Muscle of back (tissue), 13 donors: ENCODE results near the gene PIGW. TPM values are rescaled to one million over a fixed set of nuclear protein-coding genes. Genes with fewer than 3 reads are reported as not detected.
A peak's percentile ranks its signal among the peaks of the same experiment; 100 is the strongest.

Experiments
- DNase-seq, 3 donors: peaks; one replicate each; pipeline versions ENCODE4 v3.0.0 to v3.0.0-alpha.2; 2013
- long read RNA-seq, 9 donors: transcript quantifications; one replicate each; lab custom pipeline, GENCODE V29; 2026
- polyA plus RNA-seq, 10 donors: library from polyadenylated mRNA; unstranded; fragments of 120-200 nt; gene quantifications; one replicate each; pipeline ENCODE4 v1.2.1, GENCODE V29; 2013; ENCODE audit not compliant: insufficient read length in 10 of 10

PIGW gene, protein sequence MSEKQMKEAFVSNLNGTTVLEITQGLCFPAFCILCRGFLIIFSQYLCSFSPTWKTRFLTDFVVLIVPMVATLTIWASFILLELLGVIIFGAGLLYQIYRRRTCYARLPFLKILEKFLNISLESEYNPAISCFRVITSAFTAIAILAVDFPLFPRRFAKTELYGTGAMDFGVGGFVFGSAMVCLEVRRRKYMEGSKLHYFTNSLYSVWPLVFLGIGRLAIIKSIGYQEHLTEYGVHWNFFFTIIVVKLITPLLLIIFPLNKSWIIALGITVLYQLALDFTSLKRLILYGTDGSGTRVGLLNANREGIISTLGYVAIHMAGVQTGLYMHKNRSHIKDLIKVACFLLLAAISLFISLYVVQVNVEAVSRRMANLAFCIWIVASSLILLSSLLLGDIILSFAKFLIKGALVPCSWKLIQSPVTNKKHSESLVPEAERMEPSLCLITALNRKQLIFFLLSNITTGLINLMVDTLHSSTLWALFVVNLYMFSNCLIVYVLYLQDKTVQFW
- 10 to 100 TPM in 1 of 10 donors, 1 to 10 TPM in 9; 6.6 to 10.3 (median 8.4) TPM for polyA plus RNA-seq
- long read RNA-seq, donor 1, partial matches to known transcripts = 0 of 4 reads
- long read RNA-seq, donor 1, other reads (novel, unspliced or antisense) = 0 of 4 reads
- long read RNA-seq, donor 2, partial matches to known transcripts = 0 of 5 reads
- long read RNA-seq, donor 2, other reads (novel, unspliced or antisense) = 0 of 5 reads
- long read RNA-seq, donor 3 = 0 reads
- long read RNA-seq, donor 4, partial matches to known transcripts = 0 of 1 reads
- long read RNA-seq, donor 4, other reads (novel, unspliced or antisense) = 0 of 1 reads
- long read RNA-seq, donor 5, partial matches to known transcripts = 0 of 4 reads
- long read RNA-seq, donor 5, other reads (novel, unspliced or antisense) = 0 of 4 reads
- long read RNA-seq, donor 6, partial matches to known transcripts = 0 of 2 reads
- long read RNA-seq, donor 6, other reads (novel, unspliced or antisense) = 0 of 2 reads
- long read RNA-seq, donor 7, partial matches to known transcripts = 0 of 4 reads
- long read RNA-seq, donor 7, other reads (novel, unspliced or antisense) = 0 of 4 reads
- long read RNA-seq, donor 8 = 0 reads
- long read RNA-seq, donor 9, partial matches to known transcripts = 0 of 2 reads
- long read RNA-seq, donor 9, other reads (novel, unspliced or antisense) = 0 of 2 reads

DNA sequence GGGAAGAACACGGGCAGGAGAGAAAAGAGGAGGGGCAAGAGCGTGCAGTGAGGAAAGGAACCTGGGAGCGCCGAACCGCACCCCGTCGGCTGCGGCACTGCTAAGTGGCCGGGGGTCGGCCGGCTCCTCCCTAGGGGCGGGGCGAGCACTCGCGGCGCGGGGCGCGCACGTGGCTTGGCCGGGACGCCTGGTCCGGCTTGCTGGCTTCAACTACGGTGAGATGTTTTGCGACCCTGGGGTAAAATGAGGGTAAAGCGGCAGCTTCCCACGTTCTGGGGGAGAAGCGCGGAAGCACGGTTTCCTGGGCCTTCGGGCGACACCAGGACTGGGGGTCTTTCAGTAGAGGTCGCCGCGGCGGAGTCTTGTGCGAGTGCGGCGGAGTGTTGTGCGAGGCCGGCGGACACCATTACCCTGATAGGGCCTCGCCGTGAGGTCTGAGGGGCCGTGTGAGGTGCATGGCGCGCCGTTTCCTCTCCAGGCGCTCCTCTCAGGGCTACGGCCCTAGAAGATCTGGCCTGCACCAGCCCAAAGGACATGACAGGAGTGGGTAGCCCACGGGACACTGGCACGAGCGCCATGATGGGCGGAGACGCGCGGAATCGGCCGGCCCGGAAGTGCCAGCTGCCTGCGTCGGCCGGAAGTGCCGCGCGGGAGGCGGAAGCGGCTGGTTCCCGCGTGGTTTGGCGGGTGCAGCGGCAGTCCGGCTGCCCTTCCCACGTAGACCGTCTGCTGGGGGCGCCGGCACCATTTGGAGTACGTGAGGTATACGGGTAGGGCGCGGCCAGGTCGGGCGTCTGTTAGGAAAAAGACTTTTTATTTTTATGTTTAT, at the start of gene PIGW, which contains the start of gene MYO19:
Gene PIGW, plus strand, starts transcription at position 148 of the 829 bp plus-strand sequence. CDS start 2,115 bp downstream, outside the sequence.
Gene MYO19, minus strand, starts transcription at position 29 of the 829 bp plus-strand sequence. CDS start 2,330 bp downstream, outside the sequence.
- peak; percentile 85 to 97 (median 92) for DNase-seq

DNA sequence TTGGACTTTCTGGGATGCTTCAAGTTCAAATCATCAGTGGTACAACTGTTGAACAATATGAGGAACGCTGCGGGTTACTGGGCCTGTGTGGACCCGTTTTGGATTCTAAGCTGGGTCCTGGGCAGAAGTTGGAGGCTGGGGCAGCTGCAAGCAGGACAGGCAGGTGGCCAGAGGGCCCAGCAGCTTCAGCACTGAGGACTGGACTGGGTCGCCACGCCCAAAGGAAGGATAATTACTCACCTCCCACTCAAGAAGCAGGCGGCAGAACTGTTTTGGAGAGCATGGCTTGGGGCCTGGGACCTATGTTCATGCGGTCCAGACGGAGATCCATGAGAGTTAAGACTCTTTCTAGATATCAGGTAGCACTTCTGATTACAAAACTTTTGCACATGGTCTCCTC, 49.8 kb upstream of the PIGW start:
- no peak for DNase-seq

DNA sequence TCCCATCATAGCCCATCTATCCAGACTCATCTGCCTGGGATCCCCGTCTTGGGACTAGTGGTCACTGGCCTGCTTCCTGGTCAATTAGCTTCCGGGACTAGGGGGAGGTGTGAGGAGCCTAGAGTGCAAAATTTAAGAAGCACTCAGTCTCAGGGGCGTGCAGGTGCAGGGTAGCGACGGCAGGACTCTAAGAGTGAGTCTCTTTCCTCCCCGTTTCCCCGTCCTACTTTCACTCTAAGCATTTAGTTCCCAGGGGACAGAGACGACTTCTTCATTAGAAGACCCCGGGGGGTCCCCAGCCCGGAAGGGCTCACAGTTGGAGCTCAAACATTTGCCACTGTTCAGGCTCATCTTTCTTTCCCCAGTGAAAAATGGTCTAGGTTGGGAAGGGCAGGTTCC, 49.0 kb upstream of the PIGW start:
- DNase-seq = no peak

DNA sequence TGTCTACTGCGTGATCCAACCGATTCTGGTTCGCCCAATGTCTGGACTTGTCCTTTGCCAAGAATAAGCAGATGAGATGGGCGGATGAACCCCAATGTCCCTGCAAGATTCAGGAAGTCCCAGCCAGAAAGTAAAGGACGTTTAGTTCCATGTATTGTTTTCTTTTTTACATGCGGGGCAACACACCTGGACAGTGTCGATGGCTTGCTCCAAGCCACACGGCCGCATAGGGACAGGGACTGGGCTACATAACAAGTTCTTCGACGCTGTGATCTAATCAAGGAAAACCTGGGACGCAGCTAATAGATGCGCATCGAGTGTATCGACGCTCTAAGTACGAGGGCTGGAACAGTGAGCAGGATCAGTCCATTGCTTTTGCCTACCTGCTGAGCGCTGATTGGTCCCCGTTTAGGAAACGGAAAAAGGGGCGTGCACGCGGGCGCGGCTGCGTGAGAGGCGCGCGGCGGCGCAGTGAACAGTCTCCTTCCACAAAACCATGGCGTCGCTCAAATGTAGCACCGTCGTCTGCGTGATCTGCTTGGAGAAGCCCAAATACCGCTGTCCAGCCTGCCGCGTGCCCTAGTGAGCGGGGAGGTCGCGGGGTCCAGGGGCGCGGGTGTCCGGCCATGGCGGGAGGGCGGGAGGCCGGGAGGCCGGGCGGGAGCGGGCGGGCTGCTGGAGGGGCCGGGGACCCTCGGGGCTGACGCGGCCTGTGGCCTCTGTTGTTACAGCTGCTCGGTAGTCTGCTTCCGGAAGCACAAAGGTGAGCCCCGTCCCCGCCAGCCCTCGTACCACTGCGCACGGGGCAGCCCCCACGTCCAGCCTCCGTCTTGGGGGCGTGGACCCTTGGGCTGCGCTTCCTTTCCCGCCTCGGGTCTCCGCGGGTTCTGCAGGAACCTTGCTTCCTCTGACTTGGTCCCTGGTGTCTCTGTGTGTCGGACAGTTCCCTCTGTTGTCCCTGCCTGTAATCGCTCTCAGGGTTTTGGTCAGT, 48.3 kb upstream of the PIGW start, which contains the start of gene ZNHIT3:
Gene ZNHIT3, plus strand, starts transcription at position 478 of the 991 bp plus-strand sequence. Its CDS starts 19 bp downstream, at position 497.
- peak; percentile 94 to 98 (median 96) for DNase-seq

DNA sequence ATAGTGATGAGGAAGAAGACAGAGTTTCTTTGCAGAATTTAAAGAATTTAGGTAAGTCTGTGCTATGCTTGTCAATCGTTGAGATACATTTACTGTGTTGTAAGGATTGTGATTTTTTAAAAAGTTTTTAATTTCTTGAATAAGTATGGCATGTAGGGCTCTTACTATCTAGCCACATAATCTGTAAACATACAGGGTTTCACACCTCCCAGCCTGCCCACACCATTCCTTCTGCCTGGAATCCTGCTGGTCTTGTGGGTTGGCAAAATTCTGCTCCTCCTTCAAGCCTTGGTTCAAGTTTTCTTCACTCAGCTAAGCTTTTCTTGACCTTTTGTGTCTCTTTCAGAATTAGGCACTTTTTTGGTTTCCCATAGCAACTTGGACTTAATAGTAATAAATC, 40.8 kb upstream of the PIGW start:
- DNase-seq = no peak

DNA sequence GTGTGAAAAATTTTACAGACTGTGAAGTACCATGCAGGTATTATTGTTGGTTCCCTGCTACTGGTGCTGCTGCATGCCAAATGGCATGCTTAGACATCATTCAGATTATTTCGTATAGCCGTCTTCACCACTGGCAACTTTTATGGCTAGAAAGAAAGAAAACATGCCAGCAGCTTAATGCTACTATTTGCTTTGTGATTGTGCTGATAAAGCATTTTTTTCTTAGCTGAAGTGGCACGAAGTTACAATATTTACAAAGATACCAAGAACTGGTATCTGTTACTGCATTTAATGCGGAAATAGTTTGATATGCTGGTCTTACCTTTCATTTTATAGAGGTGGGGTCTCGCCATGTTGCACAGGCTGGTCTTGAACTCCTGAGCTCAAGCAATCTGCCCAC, 40.1 kb upstream of the PIGW start:
- no peak for DNase-seq

DNA sequence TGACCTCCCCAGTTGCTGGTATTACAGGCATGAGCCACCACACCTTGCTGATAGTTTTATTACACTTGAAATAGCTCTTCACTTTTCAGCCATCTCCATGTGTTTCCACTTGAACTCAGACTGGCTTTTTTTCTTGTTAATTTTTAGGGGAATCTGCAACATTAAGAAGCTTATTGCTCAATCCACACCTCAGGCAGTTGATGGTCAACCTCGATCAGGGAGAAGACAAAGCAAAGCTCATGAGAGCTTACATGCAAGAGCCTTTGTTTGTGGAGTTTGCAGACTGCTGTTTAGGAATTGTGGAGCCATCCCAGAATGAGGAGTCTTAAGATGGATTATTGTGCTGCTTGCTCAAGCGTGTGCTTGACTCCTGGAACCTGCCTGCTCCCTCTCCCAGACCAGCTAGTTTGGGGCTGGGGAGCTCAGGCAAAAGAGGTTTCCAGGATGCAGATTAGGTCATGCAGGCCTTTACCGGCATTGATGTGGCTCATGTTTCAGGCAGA, 39.7 kb upstream of the PIGW start:
- no peak for DNase-seq

DNA sequence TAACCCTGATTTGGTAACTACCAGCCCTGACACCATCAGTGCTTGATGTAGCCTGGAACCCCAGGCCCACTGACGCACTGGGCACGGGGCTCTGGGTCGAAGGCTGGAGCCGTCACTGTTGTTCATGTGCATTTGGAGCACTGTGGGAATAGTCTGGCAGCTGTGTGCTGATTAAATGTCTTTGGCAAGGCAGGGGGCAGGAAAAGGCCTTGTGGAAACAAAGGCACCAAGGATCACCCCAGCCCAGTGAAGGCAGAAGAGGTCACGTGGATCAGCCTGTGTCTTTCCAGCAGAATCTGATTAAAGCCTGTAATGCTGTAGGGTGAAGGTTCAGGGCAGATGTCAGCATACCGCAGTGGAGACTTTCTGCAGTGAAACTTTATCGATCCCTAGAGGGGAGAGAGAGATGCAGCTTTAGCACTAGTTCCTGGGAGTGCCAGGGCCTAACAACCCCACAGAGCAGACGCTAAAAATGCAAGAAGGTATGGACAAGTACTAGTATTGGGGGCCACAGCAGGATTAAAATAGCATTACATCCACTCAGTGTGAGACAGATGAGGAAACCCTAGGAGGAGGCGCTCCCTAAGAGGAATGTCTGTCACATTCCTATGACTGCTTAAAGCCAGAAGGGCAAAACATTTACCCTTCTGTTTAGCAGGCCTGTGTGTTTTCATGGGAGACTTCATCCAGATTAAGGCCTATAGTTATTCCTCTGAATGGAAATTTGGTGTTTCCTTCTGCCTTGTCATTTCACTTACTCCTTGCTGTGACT, 38.6 kb upstream of the PIGW start:
- DNase-seq = peak in 1 of 3 donors; percentile 5

DNA sequence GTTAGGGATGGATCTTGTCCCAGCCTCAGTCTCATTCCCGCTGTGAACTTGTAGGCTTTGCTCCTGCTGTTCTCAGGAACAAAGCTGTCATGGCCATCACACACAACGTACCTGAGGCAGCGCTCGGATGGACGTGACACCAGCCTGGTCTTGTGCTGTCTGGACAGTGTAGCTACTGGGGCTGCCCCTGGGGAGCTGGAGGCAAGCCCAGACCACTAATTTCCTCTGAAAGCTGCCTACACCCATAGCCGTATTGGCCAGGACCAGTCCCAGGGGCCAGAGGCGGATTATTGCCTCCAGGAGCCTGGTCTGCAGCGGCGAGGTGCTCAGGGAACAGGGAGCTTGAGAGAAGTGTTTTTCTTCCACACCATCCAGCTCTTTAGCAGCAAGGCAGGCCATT, 36.6 kb upstream of the PIGW start:
- DNase-seq = no peak

DNA sequence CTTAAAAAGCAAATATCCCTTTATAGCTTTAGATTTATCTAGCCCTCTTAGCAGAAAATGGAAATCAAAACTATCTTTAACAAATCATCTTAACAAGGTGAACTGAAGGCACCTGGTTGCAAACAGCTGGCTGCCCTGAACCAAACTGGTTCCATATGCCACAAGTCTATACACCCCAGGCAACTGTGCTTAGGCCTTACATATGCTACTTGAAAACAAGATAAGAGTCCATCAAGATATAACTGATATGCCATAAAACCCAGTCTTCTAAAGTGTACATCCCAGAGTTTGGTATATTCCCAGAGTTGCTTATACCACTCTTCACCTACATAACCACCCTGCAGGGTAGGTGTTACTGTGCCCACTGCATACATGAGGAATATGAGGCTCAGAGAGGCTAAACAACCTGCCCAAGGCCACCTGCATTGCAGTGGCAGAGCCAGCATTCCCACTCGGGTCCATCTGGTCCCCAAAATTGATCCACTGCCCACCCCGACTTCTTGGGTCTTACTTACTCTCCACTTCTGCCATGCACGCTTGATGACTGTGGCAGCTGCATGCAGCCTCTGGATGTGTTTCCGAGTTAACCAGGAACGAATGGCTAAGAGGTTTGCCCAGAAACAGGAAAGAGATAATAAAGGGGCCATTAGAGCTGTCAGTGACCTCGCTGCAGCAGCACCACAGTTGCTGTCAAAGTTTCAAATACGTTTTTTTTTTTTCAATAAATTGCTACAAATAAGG, 36.1 kb upstream of the PIGW start:
- no peak for DNase-seq

DNA sequence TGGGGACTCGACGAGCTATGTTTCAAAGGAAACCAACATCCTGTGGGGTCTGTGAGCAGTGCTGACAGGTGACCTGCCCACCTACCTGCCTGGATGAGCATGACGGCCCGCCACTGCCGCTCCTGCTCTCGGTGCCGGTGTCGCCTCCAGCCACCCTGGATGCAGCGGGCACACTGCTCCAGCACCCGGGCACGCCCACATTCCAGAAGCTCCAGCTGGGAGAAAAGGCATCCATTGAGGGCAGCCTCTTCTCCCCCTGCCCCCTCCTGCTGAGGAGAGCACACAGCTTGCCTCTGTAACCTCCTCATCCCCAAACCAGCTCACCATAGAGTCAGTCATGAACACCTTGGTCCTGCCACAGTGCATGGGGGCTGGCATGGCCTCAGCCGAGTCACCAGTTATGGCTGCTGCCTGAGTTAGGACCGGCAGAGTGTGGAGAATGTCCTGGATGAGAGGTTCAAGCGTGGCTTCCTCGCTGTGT, 34.0 kb upstream of the PIGW start:
- no peak for DNase-seq

DNA sequence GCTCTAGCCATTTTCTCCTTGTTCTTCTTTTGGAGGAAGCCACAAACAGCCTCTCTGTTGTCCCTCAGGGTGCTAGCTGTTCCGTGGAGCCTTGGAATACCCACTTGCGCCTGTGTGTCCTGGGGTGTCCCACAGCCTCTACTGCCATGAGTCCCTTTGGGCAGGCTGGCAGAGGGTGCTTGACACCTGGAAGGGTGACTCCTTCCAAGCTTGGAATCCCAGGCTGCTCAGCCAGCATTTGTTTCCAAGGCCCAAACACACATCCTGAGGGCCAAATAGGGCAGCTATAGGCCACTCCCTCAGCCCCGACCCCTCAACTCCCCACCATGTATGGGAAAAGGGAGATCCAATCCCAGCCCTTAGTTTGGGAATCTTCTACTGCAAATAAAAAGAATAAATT, 33.4 kb upstream of the PIGW start:
- DNase-seq = no peak

DNA sequence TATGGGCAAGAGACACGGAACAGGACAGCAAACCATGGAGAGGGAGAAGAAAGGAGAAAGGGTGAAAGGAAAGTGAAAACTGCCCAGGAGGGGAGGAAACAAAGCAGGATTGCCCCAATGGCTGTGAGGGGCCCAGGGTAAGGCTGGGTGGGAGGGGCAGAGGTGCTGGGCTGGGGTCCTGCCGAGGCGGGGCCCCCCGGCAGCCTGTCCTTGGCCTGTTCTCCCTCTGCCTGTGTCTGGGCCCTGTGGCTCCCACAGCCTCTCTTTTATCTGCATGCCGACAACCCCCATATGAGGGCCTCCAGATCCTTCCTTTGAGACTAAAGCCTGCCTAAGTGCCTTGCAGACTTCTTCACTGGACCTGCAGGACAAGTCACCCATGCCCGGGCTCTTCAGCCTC, 32.8 kb upstream of the PIGW start:
- DNase-seq = no peak

DNA sequence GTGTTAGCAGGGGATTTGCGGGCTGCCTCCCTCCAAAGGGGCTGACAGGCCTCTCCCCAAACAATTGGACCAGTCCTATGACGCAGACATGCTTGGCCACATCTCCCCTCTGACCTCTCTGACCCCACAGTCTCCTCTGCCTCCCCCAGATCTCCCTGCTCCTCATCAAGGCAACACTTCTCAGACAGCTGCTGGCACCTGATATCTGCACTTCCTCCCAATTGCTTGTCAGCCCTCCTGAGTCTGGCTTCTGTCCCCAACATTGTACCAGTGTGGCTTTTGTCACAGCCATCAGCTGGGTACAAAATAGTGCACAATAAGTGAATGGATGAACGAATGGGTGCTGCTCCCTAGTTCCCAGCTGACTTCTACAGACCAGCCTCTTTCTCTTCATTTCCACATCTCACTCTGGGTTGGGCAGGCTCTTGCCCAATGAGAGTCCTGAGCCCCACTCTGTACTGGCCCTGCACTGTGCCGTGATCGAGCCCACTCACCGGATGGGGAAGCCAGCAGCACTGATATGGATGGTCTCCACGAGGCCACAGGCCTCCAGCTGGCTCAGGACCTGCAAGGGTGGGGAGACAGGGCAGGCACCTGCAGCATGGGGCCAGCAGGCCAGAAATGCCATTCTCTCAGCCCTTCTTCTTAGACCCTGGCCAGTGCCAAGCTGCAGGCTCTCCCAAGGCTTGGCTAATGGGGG, 31.2 kb upstream of the PIGW start:
- DNase-seq = no peak

DNA sequence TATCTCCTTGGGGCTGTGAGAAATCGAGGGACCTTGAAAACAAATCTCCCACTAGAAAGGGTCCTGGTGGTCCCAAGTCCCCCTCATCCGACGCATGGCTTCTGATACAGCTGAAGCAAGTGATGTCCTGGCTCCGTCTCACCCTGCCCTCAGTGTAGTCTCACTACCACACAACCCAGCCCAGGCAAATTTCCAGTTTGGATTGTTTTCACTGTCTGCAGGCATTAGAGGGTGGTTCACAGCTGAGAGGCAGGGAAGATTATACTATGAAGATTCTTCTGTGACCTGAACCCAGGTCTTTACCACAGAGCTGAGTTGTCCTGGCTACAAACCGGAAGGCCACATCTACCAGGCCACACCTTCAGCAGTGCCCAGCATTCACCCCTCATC, 30.6 kb upstream of the PIGW start:
- DNase-seq = no peak

DNA sequence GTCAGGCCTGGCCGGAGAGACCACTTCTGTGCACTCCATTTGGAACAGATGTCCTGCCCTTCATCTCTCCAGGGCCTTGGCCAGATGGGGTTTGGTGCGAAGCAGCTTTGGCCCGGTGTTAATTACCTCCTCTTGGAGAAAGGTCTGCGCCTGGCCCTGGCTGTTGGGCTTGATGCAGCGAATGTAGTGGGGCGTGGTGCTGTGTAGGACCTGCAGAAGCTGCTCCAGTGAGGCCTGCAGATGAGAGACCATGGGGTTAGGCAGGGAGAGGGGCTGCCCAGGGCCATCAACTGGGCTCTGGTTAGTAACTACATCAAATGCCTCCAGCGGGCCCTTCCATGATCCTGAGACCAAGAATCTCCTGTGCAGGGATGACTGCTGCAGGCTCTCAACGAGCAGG, 29.6 kb upstream of the PIGW start:
- no peak for DNase-seq

DNA sequence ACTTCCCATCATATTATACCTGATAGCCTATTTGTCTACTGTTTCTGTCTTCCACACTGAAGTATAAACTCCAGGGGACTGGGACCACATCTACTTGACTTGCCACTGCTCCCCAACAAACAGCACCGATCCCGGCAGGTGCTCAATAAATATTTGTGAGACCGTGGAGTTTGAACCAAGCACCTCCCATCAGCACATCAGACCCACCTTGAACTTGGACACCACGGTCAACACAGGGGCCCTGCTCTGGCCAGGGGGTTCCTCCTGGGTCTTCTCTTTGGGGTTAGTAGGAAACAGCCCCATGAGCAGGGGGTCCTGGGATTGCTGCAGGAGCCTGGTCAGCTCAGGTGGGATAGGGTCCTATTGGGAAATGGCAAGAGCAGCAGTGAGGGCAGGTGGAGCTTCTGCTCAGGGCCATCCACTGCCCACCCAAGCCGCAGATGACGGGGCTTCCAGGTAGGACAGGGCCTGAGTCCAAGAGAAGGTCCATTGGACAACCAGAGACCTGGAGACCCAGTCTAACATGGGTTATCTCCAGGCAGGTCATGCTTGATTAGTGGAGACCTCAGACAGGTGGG, 28.4 kb upstream of the PIGW start:
- no peak for DNase-seq
